PC-3 (cell line): ENCODE data around the gene SLC10A7.

Experiments used
- CTCF ChIP-seq: fragments of 300-600 bp; sonication (generic); conservative IDR thresholded peaks from 2 replicates; pipeline ENCODE4 v1.5.1; 2017; ENCODE audit warnings: antibody characterized with exemption, low read depth, mild to moderate bottlenecking, low read length
- EZH2 ChIP-seq: fragments of 300-600 bp; sonication (generic); IDR thresholded peaks from one replicate; pipeline ENCODE4 v1.6.1; 2017; ENCODE audit warnings: antibody characterized with exemption, mild to moderate bottlenecking, low read length; ENCODE audit not compliant: unreplicated experiment
- EZH2phosphoT487 ChIP-seq: fragments of 300-600 bp; sonication (generic); IDR thresholded peaks from 2 replicates; pipeline ENCODE4 v1.6.1; 2018; ENCODE audit warnings: mild to moderate bottlenecking, antibody characterized with exemption, low read length, borderline replicate concordance

- TF ChIP-seq EZH2phosphoT487 = no peak
- no peak for TF ChIP-seq CTCF
- no peak for TF ChIP-seq EZH2
These were observed 35.8 kb downstream of the SLC10A7 start for GRCh38 chr4:146485968-146486367.
